PFSK-1 (cell line): ENCODE results near the gene LDLRAD2.

Source experiments
- POLR2AphosphoS5 ChIP-seq: IDR thresholded peaks from 2 replicates; pipeline ENCODE4 v1.6.1; 2012; ENCODE audit warnings: low read depth, mild to moderate bottlenecking, control low read depth, low read length, moderate library complexity
- SIN3A ChIP-seq: IDR thresholded peaks from 2 replicates; pipeline ENCODE4 v1.6.1; 2012; ENCODE audit warnings: mild to moderate bottlenecking, low read length, moderate library complexity, borderline replicate concordance; ENCODE audit not compliant: insufficient read depth
- TAF1 ChIP-seq: IDR thresholded peaks from 2 replicates; pipeline ENCODE4 v1.6.1; 2012; ENCODE audit warnings: low read length, control low read depth, borderline replicate concordance; ENCODE audit not compliant: insufficient read depth

- no peak for TF ChIP-seq SIN3A
- TF ChIP-seq POLR2AphosphoS5, result no peak
- no peak for TF ChIP-seq TAF1
Observed at GRCh38 chr1:21801100-21801499, 11.0 kb upstream of the LDLRAD2 start.
